Calu3 (cell line): ENCODE data around the gene TRAK1. TPM values are rescaled to one million over a fixed set of nuclear protein-coding genes. Genes with fewer than 3 reads are reported as not detected.

Source experiments
- BruUV-seq: library from RNA; stranded (reverse); fragments of 400-500 nt; replicated peaks from 2 replicates; lab custom pipeline; 2021; lab: Mats Ljungman, UMichigan
- CTCF ChIA-PET: fragments of 300-600 bp; sonication (Branson Sonifier 250); formaldehyde crosslinking; loops from one replicate; lab custom pipeline; 2022; ENCODE audit warnings: antibody characterized with exemption; lab: Charles Lee
- DNase-seq: peaks from one replicate; pipeline ENCODE4 v3.0.0; 2022
- H3K27ac Mint-ChIP-seq: one replicate; pipeline ENCODE4 v1.8.0; 2022; ENCODE audit warnings: mixed read lengths; ENCODE audit not compliant: unreplicated experiment
- H3K27me3 Mint-ChIP-seq: one replicate; pipeline ENCODE4 v1.8.0; 2022; ENCODE audit warnings: mixed read lengths; ENCODE audit not compliant: unreplicated experiment
- H3K36me3 Mint-ChIP-seq: one replicate; pipeline ENCODE4 v1.8.0; 2022; ENCODE audit warnings: mild to moderate bottlenecking, moderate library complexity, mixed read lengths; ENCODE audit not compliant: insufficient read depth, unreplicated experiment
- H3K4me1 Mint-ChIP-seq: one replicate; pipeline ENCODE4 v1.8.0; 2022; ENCODE audit warnings: mild to moderate bottlenecking, low read depth, mixed read lengths; ENCODE audit not compliant: unreplicated experiment
- H3K4me3 Mint-ChIP-seq: one replicate; pipeline ENCODE4 v1.8.0; 2022; ENCODE audit warnings: mild to moderate bottlenecking, low read depth, moderate library complexity, mixed read lengths; ENCODE audit not compliant: unreplicated experiment
- H3K9me3 Mint-ChIP-seq: one replicate; pipeline ENCODE4 v1.8.0; 2022; ENCODE audit warnings: low read depth, mixed read lengths; ENCODE audit not compliant: unreplicated experiment
- intact Hi-C: fragments of 100-400 bp; cut with micrococcal nuclease; formaldehyde crosslinking; loops from one replicate; pipeline ENCODE4 v1.10.0; 2022; ENCODE audit not compliant: unreplicated experiment
- total RNA-seq: library from RNA; stranded (reverse); gene quantifications from 2 replicates; pipeline ENCODE4 v1.2.3, GENCODE V29; 2022
- TF ChIP-seq, protein P1 (sequence below): fragments of 200-600 bp; IDR thresholded peaks from one replicate; pipeline ENCODE4 v1.8.0; 2022; ENCODE audit warnings: antibody characterized with exemption; ENCODE audit not compliant: unreplicated experiment

Gene TRAK1
- total RNA-seq, 1 experiment from 2014 or later: 108 TPM

DNA sequence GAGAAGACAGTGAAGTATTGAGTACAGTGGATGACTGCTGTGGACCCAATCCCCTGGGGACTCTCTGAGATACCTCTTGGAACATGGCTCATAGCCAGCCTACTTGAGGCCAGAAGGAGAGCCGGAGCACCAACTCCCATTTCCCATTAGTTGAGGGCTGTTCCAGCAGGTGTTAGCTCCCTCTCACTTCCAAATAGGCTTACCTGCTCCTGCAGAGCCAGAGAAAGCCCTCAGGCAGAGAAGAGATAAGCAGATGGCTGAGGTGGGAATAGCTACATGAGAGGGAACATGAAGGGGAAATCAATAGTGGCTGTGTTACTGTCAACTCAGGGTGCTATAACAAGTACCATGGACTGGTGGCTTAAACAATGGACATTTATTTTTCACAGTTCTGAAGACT lies 179.4 kb downstream of the TRAK1 start:
- H3K4me3 Mint-ChIP-seq: no peak overlapping the region
- DNase-seq: no peak
- intact Hi-C loops: no loop called here
- TF ChIP-seq, protein P1, sequence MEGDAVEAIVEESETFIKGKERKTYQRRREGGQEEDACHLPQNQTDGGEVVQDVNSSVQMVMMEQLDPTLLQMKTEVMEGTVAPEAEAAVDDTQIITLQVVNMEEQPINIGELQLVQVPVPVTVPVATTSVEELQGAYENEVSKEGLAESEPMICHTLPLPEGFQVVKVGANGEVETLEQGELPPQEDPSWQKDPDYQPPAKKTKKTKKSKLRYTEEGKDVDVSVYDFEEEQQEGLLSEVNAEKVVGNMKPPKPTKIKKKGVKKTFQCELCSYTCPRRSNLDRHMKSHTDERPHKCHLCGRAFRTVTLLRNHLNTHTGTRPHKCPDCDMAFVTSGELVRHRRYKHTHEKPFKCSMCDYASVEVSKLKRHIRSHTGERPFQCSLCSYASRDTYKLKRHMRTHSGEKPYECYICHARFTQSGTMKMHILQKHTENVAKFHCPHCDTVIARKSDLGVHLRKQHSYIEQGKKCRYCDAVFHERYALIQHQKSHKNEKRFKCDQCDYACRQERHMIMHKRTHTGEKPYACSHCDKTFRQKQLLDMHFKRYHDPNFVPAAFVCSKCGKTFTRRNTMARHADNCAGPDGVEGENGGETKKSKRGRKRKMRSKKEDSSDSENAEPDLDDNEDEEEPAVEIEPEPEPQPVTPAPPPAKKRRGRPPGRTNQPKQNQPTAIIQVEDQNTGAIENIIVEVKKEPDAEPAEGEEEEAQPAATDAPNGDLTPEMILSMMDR: no peak
- peaks cover 81% of the 10 kb centered on the region for H3K27me3 Mint-ChIP-seq
- H3K36me3 Mint-ChIP-seq: no peaks in the 10 kb centered on the region
- no peaks in the 10 kb centered on the region for H3K4me1 Mint-ChIP-seq
- CTCF ChIA-PET: no interaction called here
- BruUV-seq: no TSS peak
- H3K27ac Mint-ChIP-seq: no peak overlapping the region
- H3K9me3 Mint-ChIP-seq: no peaks in the 10 kb centered on the region

DNA sequence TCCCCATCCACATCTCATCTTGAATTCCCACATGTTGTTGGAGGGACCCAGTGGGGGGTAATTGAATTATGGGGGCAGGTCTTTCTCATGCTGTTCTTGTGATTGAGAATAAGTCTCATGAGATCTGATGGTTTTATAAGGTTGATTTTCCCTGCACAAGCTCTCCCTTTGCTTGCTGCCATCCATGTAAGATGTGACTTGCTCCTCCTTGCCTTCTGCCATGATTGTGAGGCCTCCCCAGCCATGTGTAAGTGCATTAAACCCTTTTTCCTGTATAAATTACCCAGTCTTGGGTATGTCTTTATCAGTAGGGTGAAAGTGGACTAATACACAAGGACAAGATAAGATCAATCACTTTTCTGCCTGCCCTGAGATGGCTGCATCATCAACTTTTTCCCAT lies 180.6 kb downstream of the TRAK1 start:
- TF ChIP-seq, protein P1: no peak
- no peak overlapping the region for H3K27ac Mint-ChIP-seq
- H3K27me3 Mint-ChIP-seq: peaks cover 85% of the 10 kb centered on the region
- H3K36me3 Mint-ChIP-seq: no peaks in the 10 kb centered on the region
- no TSS peak for BruUV-seq
- DNase-seq: no peak
- no peak overlapping the region for H3K4me3 Mint-ChIP-seq
- CTCF ChIA-PET: no interaction called here
- H3K9me3 Mint-ChIP-seq: no peaks in the 10 kb centered on the region
- intact Hi-C loops: no loop called here
- no peaks in the 10 kb centered on the region for H3K4me1 Mint-ChIP-seq

DNA sequence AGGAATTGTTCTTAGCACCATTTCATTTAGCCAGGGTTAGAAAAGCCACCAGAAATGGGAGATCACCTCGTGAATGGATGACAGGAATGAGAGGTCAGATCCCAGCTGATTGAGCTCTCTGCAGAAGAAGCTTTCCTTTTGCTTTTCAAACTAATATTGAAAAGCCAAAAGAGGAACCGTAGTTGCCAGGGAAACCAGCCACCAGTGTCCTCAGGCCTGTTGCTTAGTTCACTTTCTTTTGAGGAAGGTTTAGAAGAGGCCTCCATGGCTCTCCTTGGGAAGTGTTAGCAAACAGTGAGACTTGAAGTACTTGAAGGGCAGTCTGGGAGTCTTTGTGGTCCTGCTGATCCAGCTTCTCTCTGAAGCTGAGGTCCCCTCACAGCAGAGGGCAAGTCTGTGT lies 182.2 kb downstream of the TRAK1 start:
- Mint-ChIP-seq H3K27me3 (peaks cover 85% of the 10 kb centered on the region), H3K36me3 (no peaks in the 10 kb centered on the region), H3K4me1 (no peaks in the 10 kb centered on the region), H3K4me3 (no peak overlapping the region), H3K27ac (no peak overlapping the region), H3K9me3 (no peaks in the 10 kb centered on the region)
- intact Hi-C loops: no loop called here
- no TSS peak for BruUV-seq
- CTCF ChIA-PET: interaction anchor here (0.6 kb wide), 2 partner anchors 9 to 1626 kb away, joined by 3 to 4 read pairs; no protein-coding TSS in a partner anchor
- no peak for DNase-seq
- TF ChIP-seq, protein P1: no peak

DNA sequence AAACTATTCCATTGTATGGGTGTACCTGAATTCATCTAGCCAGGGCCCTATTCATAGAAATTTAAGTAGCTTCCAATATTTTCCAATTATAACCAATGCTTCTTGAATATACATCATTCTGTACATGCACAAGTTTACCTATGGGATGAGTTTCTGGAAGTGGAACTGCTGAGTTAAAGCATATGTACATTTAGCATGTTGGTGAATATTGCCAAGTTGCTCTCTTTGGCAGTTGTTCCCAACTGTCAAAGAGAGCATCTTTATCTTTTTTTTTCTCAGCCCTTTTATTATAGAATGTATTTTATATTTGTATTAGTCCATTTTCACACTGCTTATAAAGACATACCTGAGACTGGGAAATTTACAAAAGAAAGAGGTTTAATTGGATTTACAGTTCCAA lies 183.1 kb downstream of the TRAK1 start:
- DNase-seq: no peak
- H3K4me1 Mint-ChIP-seq: no peaks in the 10 kb centered on the region
- BruUV-seq: no TSS peak
- H3K36me3 Mint-ChIP-seq: no peaks in the 10 kb centered on the region
- no peak overlapping the region for H3K27ac Mint-ChIP-seq
- intact Hi-C loops: no loop called here
- peaks cover 85% of the 10 kb centered on the region for H3K27me3 Mint-ChIP-seq
- no peak overlapping the region for H3K4me3 Mint-ChIP-seq
- peaks cover 2% of the 10 kb centered on the region for H3K9me3 Mint-ChIP-seq
- TF ChIP-seq, protein P1: no peak
- CTCF ChIA-PET: no interaction called here
